Measurements from ENCODE around the gene SKI. TPM values are rescaled to one million over a fixed set of nuclear protein-coding genes. Genes with fewer than 3 reads are reported as not detected.

Gene SKI
- total and polyA plus RNA-seq, 9 of the 15 experiments (the other 6 are each of a cell fraction or from before 2014, with no cell fraction given): 0.10 to 60.5 (median 4.6) TPM

DNA sequence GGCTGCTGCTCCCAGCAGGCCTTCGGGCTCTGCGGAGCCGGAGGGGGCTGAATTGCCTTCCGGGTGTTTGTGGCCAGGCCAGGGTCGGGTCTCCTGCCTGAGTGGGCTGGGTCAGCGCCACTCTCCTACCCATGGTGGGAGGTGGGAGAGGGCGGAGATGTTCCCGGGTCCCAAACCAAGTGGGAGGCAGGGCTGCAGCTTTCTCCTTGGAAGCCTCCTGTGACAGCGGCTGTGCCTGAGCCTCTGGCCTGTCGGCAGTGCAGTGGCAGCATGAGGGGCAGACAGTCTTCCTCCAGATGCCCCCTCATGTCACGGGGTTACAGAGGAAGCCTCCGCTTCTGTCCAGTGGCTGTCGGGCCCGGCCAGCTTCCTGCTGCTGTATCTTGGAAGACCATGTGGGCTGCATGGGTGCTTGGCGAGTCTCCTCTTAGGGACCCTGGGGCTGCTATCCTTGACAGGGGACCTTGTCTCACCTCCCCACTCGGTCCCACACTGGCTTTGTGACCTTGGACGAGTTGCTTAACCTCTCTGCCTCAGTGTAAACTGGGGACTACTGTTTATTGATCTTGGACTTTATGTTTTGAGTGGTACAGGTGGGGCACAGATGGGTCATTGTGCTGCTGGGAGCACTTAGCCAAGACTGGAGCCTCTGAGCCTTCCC lies 4.3 kb downstream of the SKI start (continued):
- TF ChIP-seq SNAPC5 (CRISPR knock-in tag; IDR thresholded peaks at IDR 0.05): no peak
- TF ChIP-seq ZC3H11A (IDR thresholded peaks at IDR 0.05; ENCODE audit: low read depth, low read length): 0 out of 2 replicates have a peak, but pooled peaks have one; percentile 14

- Histone ChIP-seq H3K4me3 (peak overlapping the region; percentile 53; the same call in 1 of the 2 replicates), H3K4me2 (ENCODE audit: insufficient read depth, low read length) (peak overlapping the region; percentile 96), H3K79me2 (ENCODE audit: control insufficient read depth, insufficient read depth, low read length) (peaks cover 93% of the 10 kb centered on the region), H3K9ac (ENCODE audit: insufficient read depth in 1 of 2, low read depth in 2 of 2, low read length in 2 of 2) (peak overlapping the region; percentile 30 to 86; a peak in 3 of 4 replicates), H3K27ac (ENCODE audit: extremely low read depth, low read depth, low read length) (peak overlapping the region; percentile 66; the same call in 2 of the 3 replicates), H4K20me1 (replicated peaks; ENCODE audit: control insufficient read depth, insufficient read depth, low read length) (peaks cover 87% of the 10 kb centered on the region), H2AFZ (ENCODE audit: low read depth, low read length) (no peak overlapping the region), H3K36me3 (ENCODE audit: control insufficient read depth, insufficient read depth, low read length) (peaks cover 24% of the 10 kb centered on the region; the same call in 2 of the 3 replicates), H3K27me3 (ENCODE audit: control insufficient read depth in 2 of 2, insufficient read depth in 2 of 2, low read length in 2 of 2) (no peaks in the 10 kb centered on the region), H3K9me1 (ENCODE audit: control insufficient read depth, insufficient read depth, low read length) (peaks cover 36% of the 10 kb centered on the region), H3K4me1 (replicated peaks in 1 of 2; ENCODE audit: control insufficient read depth in 2 of 2, insufficient read depth in 2 of 2, low read length in 2 of 2) (peaks cover 36 to 90% of the 10 kb centered on the region in 2 experiments), H3K9me3 (replicated peaks; ENCODE audit: control insufficient read depth, insufficient read depth, low read depth, low read length) (no peaks in the 10 kb centered on the region)
- CTCF ChIA-PET (ENCODE audit: low intra/inter-chr PET ratio): no interaction called here
- 12% methylated on average over 19 of the region's 23 CpGs for WGBS (ENCODE audit: insufficient coverage, low coverage, missing lambda C conversion rate)
- ATAC-seq (peak; percentile 7), DNase-seq (ENCODE audit: extremely low read depth in 1 of 4, low spot score in 3 of 4) (peak in 2 of 4 experiments; percentile 47 to 75), FAIRE-seq (peak; percentile 80)
- intact Hi-C loops (cut with micrococcal nuclease) (no loop called here), in situ Hi-C loops (cut with MboI) (loop anchor here (5.0 kb wide), 1 partner anchor 36 kb away; no protein-coding TSS in a partner anchor)
- BruUV-seq (replicated peaks): no TSS peak
- POLR2A ChIA-PET: interaction anchor here (0.6 to 1.9 kb wide), 7 partner anchors 8 to 310 kb away, joined by 3 to 5 read pairs (median 3); no protein-coding TSS in a partner anchor
- TF ChIP-seq CREM (IDR thresholded peaks at IDR 0.05; ENCODE audit: low read depth) (peak; percentile 59), MEIS2 (IDR thresholded peaks at IDR 0.05; ENCODE audit: partially characterized antibody) (peak; percentile 58), RFX1 (IDR thresholded peaks at IDR 0.05) (no peak), CREB1 (IDR thresholded peaks at IDR 0.05) (0 out of 2 replicates have a peak, but pooled peaks have one; percentile 26), CREB1 (CRISPR knock-in tag; IDR thresholded peaks at IDR 0.05) (no peak), ZBTB7A (IDR thresholded peaks at IDR 0.05; ENCODE audit: borderline replicate concordance, control insufficient read depth, low read depth, low read length) (peak; percentile 64; the same call in 1 of the 2 replicates), TFAP4 (CRISPR knock-in tag; IDR thresholded peaks at IDR 0.05; ENCODE audit: borderline replicate concordance) (peak; percentile 30; the same call in 1 of the 2 replicates), ZSCAN29 (IDR thresholded peaks at IDR 0.05) (peak; percentile 65; the same call in 1 of the 2 replicates)
- TF ChIP-seq, protein P1, sequence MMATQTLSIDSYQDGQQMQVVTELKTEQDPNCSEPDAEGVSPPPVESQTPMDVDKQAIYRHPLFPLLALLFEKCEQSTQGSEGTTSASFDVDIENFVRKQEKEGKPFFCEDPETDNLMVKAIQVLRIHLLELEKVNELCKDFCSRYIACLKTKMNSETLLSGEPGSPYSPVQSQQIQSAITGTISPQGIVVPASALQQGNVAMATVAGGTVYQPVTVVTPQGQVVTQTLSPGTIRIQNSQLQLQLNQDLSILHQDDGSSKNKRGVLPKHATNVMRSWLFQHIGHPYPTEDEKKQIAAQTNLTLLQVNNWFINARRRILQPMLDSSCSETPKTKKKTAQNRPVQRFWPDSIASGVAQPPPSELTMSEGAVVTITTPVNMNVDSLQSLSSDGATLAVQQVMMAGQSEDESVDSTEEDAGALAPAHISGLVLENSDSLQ (IDR thresholded peaks at IDR 0.05): peak; percentile 32; the same call in 1 of the 2 replicates
- TF ChIP-seq, protein P2, sequence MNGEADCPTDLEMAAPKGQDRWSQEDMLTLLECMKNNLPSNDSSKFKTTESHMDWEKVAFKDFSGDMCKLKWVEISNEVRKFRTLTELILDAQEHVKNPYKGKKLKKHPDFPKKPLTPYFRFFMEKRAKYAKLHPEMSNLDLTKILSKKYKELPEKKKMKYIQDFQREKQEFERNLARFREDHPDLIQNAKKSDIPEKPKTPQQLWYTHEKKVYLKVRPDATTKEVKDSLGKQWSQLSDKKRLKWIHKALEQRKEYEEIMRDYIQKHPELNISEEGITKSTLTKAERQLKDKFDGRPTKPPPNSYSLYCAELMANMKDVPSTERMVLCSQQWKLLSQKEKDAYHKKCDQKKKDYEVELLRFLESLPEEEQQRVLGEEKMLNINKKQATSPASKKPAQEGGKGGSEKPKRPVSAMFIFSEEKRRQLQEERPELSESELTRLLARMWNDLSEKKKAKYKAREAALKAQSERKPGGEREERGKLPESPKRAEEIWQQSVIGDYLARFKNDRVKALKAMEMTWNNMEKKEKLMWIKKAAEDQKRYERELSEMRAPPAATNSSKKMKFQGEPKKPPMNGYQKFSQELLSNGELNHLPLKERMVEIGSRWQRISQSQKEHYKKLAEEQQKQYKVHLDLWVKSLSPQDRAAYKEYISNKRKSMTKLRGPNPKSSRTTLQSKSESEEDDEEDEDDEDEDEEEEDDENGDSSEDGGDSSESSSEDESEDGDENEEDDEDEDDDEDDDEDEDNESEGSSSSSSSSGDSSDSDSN (IDR thresholded peaks at IDR 0.05; ENCODE audit: borderline replicate concordance in 1 of 2, low read depth in 2 of 2, low read length in 2 of 2): peak in 1 of 2 experiments; percentile 85; a peak in 2 of 4 replicates
Observed at GRCh38 chr1:2232916-2233438, 4.9 kb downstream of the SKI start.

All from K562 (cell line).